Measurements from ENCODE around the gene PLA2G6.
"Not testable (repeated sequence)": the region's sequence is repeated elsewhere in the genome, so short reads cannot be mapped to it uniquely, and the experiment has no call there.

Gene PLA2G6

GRCh38 chr22:38080850-38081635 is 100.6 kb downstream of the PLA2G6 start:
- Histone ChIP-seq H3K4me3 (ENCODE audit: low read depth, low read length) (peak overlapping the region; percentile 39), H3K79me2 (no peaks in the 10 kb centered on the region), H3K27ac (no peak overlapping the region), H2AFZ (peak overlapping the region; percentile 58), H3K4me2 (ENCODE audit: low read length) (peak overlapping the region; percentile 71), H3K27me3 (ENCODE audit: control insufficient read depth, insufficient read depth, low read length) (no peaks in the 10 kb centered on the region), H3K9ac (no peak overlapping the region), H3K9me3 (ENCODE audit: control insufficient read depth, low read length) (no peaks in the 10 kb centered on the region), H3K36me3 (ENCODE audit: control insufficient read depth, insufficient read depth, low read length) (no peaks in the 10 kb centered on the region), H3K4me1 (no peaks in the 10 kb centered on the region)
- no peak for TF ChIP-seq CTCF (IDR thresholded peaks at IDR 0.05)

GRCh38 chr22:38080474-38080849 is 101.2 kb downstream of the PLA2G6 start:
- Histone ChIP-seq H3K9ac (no peak overlapping the region), H3K36me3 (ENCODE audit: control insufficient read depth, insufficient read depth, low read length) (no peaks in the 10 kb centered on the region), H2AFZ (no peak overlapping the region), H3K4me2 (ENCODE audit: low read length) (peak overlapping the region; percentile 63), H3K4me1 (no peaks in the 10 kb centered on the region), H3K79me2 (no peaks in the 10 kb centered on the region), H3K27me3 (ENCODE audit: control insufficient read depth, insufficient read depth, low read length) (no peaks in the 10 kb centered on the region), H3K27ac (no peak overlapping the region), H3K9me3 (ENCODE audit: control insufficient read depth, low read length) (no peaks in the 10 kb centered on the region), H3K4me3 (ENCODE audit: low read depth, low read length) (no peak overlapping the region)
- TF ChIP-seq CTCF (IDR thresholded peaks at IDR 0.05): no peak

- no peak overlapping the region for H3K9ac ChIP-seq
- no peak overlapping the region for H2AFZ ChIP-seq
- H3K79me2 ChIP-seq: no peaks in the 10 kb centered on the region
- no peak overlapping the region for H3K4me3 ChIP-seq (ENCODE audit: low read depth, low read length)
- no peaks in the 10 kb centered on the region for H3K9me3 ChIP-seq (ENCODE audit: control insufficient read depth, low read length)
- H3K27ac ChIP-seq: no peak overlapping the region
- no peak overlapping the region for H3K4me2 ChIP-seq (ENCODE audit: low read length)
- no peak for TF ChIP-seq CTCF (IDR thresholded peaks at IDR 0.05)
- H3K36me3 ChIP-seq (ENCODE audit: control insufficient read depth, insufficient read depth, low read length): no peaks in the 10 kb centered on the region
- H3K27me3 ChIP-seq (ENCODE audit: control insufficient read depth, insufficient read depth, low read length): no peaks in the 10 kb centered on the region
- no peaks in the 10 kb centered on the region for H3K4me1 ChIP-seq
Observed at GRCh38 chr22:38079804-38080203, 101.8 kb downstream of the PLA2G6 start.

- not testable (repeated sequence) for H3K27me3 ChIP-seq (ENCODE audit: control insufficient read depth, insufficient read depth, low read length); H3K9me3 ChIP-seq (ENCODE audit: control insufficient read depth, low read length); H3K27ac ChIP-seq; H3K36me3 ChIP-seq (ENCODE audit: control insufficient read depth, insufficient read depth, low read length); H2AFZ ChIP-seq; H3K4me1 ChIP-seq; H3K4me2 ChIP-seq (ENCODE audit: low read length); H3K79me2 ChIP-seq; H3K4me3 ChIP-seq (ENCODE audit: low read depth, low read length); H3K9ac ChIP-seq
Observed at GRCh38 chr22:38079208-38079607, 102.4 kb downstream of the PLA2G6 start.

- no peak overlapping the region for H3K27ac ChIP-seq
- no peak overlapping the region for H2AFZ ChIP-seq
- H3K4me1 ChIP-seq: no peaks in the 10 kb centered on the region
- H3K9ac ChIP-seq: no peak overlapping the region
- TF ChIP-seq CTCF (IDR thresholded peaks at IDR 0.05): no peak
- H3K4me2 ChIP-seq (ENCODE audit: low read length): no peak overlapping the region
- no peaks in the 10 kb centered on the region for H3K27me3 ChIP-seq (ENCODE audit: control insufficient read depth, insufficient read depth, low read length)
- no peaks in the 10 kb centered on the region for H3K79me2 ChIP-seq
- H3K36me3 ChIP-seq (ENCODE audit: control insufficient read depth, insufficient read depth, low read length): no peaks in the 10 kb centered on the region
- H3K9me3 ChIP-seq (ENCODE audit: control insufficient read depth, low read length): no peaks in the 10 kb centered on the region
- H3K4me3 ChIP-seq (ENCODE audit: low read depth, low read length): no peak overlapping the region
Observed at GRCh38 chr22:38078046-38078840, 103.4 kb downstream of the PLA2G6 start.
